GM21619 (cell line): Measurements from ENCODE around the gene SIGLEC6.
"Not testable (repeated sequence)": the region's sequence is repeated elsewhere in the genome, so short reads cannot be mapped to it uniquely, and the experiment has no call there.

Experiments
- ATAC-seq: cut with Tn5 transposase; IDR thresholded peaks from one replicate; pipeline ENCODE4 v1.9.1; 2021; ENCODE audit not compliant: unreplicated experiment

The SIGLEC6 gene

DNA sequence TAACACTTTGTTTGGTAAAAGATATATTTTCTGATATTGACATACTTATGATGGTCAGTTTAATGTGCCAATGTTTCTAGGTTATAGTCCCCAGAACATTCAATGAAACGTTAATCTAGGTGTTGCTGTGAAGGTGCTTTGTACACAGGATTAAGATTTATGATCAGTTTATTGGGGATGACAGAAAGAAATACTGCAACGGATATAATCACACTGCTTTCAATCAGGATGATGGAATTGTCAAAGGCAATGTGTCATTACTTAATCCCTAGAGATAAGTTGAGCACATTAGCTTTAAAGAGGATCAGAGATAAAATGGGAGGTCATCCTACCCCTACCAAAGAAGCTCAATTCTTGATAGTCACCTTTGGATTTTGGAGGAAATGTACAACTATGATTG lies 17.5 kb downstream of the SIGLEC6 start:
- ATAC-seq = no peak

DNA sequence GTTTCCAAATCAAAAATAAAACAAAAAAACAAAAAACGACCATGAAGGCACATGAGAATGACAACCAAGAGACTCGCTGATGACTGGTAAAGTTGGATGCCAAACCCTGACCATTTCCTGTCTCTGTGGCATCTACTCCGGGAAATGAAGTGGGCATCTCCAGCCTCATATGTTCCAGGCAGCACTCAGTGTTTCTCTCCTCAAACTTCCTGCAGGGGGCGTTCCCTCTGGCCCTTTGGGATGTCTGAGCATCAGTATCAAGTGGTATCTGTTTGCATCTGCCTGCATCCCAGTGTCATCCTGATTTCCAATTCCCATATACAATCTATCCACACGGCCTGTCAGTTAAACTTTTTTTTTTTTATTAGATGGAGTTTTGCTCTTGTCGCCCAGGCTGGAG lies 20.1 kb downstream of the SIGLEC6 start:
- no peak for ATAC-seq

GRCh38 chr19:51509823-51510660 lies 21.4 kb downstream of the SIGLEC6 start:
- ATAC-seq = no peak

GRCh38 chr19:51508059-51508733 lies 23.3 kb downstream of the SIGLEC6 start:
- ATAC-seq = no peak

DNA sequence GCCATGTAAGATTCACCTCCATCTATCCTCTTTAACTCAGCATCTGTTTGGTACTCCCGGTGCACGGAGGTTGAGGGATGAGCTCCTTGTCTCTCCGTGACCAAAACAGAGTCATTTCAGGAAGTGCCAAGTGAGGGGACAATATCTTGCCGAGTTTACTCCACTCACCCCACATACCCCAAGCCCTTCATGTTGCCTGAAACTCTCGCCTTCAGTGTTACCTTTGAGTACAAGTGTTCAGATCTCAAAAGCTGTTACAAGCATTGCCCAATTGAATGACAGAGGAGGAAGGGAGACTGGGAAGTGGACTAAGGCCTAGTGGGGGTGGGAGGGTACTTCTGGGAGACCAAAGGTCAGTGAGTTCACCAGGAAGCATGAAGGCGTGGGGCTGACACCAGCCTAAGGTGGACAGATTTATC lies 23.8 kb downstream of the SIGLEC6 start:
- ATAC-seq = no peak

GRCh38 chr19:51507192-51507591 lies 24.3 kb downstream of the SIGLEC6 start:
- no peak for ATAC-seq

DNA sequence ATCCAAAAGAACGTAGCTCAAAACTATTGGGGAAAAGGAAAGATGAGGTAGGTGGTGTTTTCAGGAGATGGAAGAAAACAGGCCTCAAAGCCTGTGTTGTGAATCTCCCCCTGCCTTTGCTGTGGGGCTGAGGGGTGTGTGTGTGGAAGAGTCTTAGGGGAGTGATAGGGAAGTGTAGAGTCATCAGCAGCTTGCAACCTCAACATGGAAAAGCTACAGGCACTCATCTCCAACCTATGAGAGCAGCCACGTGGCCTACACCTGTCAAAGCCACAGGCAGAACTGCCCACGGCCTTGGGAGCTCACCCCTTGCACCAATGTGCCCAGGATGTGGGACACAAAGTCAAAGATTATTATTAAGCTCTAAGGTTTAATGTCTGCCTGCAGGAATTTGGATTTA lies 25.6 kb downstream of the SIGLEC6 start:
- no peak for ATAC-seq

DNA sequence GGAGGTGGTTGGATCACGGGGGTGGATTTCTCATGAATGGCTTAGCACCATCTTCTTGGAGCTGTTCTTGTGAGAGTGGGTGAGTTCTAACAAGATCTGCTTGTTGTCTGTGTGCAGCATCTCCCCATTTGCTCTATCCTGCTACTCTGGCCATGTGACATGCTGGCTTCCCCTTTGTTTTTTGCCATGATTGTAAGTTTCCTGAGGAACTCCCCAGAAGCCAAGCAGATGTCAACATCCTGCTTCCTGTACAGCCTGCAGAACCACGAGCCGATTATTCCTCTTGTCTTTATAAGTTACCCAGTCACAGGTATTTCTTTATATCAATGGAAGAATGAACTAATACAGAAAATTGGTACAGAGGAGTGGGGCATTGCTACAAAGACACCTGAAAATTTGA lies 27.6 kb downstream of the SIGLEC6 start:
- ATAC-seq = no peak

DNA sequence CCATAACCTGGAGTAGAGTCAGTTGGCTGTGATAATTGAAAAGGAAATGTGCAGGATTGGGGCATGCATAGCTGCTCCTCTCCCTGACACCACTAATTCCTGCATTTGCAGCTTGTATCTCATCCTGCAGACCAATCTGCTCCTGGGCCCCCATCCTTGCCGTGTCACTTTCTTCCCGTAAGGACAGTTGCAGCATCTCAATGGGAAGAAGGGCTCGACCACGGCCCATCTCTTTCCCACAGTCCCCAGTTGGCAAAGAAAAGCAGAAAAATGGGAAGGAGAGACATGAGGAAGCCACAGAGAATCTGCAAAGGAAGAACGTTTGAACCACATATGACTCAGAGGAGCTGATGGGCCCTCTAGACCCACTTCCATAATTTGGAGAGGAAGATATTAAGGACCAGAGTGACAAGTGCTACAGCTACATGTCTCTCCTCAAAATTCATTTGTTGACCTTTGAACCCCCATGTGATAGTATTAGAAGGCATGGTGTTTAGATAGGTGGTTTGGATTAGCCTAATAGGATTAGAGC lies 28.1 kb downstream of the SIGLEC6 start:
- ATAC-seq = no peak

DNA sequence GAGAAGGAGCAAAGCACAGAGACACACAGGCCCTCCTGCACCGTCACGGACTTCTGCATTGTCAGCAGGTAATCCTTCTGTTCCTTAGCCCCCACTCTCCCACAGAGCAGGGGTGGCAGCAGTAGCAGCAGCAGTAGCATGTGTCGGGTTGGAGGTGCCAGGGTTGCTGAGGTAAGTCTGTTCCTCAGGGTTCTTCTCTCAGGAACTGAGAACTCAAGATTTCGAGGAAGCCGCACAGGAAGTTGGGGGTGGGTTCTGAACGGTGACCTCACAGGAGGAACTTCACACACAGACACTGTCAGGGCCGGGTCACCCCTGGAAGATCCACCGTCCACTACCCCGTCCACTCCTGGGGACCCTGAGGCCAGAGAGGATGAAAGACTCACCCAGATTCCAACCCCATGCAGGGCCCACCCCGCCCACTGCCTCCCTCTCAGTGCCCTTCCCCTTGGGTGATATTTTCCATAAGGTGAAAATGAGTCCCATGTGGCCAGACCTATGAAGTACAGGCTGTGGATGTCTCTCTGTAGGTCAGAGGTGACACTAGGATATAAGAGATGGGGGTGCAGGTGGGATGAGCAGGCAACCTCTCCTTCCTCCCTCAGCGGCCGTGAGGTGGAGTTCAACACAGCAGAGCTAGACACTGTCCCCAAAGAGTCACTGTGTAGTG lies 29.7 kb downstream of the SIGLEC6 start, which contains the start of gene SIGLEC12:
Gene SIGLEC12 (minus strand): TSS at position 207 of the 670 bp plus-strand sequence. CDS start 67 bp downstream, at position 140.
- ATAC-seq = no peak

- ATAC-seq = not testable (repeated sequence)
These were observed 30.5 kb downstream of the SIGLEC6 start for GRCh38 chr19:51500931-51501330.

DNA sequence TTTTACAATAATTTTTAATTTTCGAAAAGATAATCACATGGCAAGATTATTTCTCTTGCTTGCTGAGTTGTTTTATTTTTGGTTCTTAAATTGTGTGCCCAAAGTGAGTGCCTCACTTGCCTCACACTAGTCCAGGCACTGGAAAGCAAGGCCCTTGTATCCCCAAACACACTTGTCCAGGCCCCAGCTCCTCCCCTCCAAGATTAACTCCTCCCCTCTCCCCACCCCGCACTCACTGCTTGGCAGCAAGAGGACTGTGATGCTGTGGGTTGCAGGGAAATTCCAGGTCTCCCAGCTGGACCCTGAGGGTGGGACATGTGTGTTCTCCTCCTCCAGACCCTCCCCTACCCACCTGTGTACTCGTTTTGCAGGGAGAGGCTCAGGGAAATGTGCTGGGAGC lies 33.8 kb downstream of the SIGLEC6 start:
- no peak for ATAC-seq

GRCh38 chr19:51493776-51494175 lies 37.7 kb downstream of the SIGLEC6 start:
- no peak for ATAC-seq

DNA sequence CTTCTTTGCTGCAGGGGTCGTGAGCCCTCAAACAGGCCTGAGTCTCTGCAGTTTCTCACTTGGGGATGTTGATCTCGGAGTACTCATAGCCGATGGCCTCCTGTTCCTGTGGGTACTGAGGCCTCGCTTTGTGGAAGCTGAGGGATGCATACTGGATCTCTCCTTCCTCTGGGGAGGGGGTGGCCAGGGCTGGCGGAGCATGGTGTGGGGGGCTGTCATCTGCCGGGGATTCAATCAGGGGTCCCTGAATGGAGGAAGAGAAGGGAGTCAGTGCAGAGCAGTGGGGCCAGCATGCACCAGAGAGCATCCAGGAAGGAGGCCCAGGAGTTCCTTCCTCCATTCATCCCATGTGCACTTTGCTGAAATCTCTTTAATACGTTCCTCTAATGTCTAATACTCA lies 39.9 kb downstream of the SIGLEC6 start:
- no peak for ATAC-seq

GRCh38 chr19:51490676-51491075 lies 40.8 kb downstream of the SIGLEC6 start:
- ATAC-seq = no peak

GRCh38 chr19:51489113-51489512 lies 42.4 kb downstream of the SIGLEC6 start:
- ATAC-seq = no peak

DNA sequence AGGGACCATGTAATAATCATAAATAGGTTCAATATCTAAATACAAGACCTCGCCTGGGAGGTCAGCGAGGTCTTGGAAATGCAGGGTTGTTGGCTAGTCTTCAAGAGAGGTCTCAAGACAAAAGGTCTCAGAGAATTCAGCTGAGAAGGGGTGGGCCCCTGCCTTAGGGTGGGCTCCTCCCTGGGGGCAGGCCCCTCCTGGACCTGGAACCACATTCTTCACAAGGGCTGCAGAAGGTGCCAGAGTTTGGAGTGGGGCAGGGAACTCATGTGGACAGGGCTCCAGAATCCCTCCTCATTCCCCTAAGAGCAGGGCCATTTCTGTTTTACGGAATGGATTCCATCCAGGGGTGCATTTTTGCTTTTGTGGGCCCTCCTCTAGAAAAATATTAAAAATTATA lies 43.0 kb downstream of the SIGLEC6 start:
- ATAC-seq = no peak

- ATAC-seq = no peak
These were observed 45.4 kb downstream of the SIGLEC6 start for GRCh38 chr19:51485960-51486660.

DNA sequence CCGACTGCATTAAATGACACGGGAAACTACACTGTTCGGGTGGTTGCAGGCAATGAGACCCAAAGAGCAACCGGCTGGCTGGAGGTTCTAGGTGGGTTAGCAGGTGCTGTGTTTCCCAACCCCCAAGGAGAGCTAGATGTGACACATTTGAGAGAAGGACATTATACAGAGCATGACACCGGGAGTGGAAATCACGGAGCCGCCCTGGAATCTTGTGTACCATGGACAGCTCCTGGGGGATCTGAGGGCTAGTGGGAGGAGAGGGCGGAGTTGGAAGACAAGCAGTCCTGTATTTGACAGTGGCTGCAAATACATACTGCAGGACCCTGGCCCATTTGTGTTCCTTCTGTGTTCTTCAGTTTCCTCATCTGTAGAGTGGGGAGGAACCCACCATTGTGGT lies 50.9 kb downstream of the SIGLEC6 start:
- no peak for ATAC-seq

DNA sequence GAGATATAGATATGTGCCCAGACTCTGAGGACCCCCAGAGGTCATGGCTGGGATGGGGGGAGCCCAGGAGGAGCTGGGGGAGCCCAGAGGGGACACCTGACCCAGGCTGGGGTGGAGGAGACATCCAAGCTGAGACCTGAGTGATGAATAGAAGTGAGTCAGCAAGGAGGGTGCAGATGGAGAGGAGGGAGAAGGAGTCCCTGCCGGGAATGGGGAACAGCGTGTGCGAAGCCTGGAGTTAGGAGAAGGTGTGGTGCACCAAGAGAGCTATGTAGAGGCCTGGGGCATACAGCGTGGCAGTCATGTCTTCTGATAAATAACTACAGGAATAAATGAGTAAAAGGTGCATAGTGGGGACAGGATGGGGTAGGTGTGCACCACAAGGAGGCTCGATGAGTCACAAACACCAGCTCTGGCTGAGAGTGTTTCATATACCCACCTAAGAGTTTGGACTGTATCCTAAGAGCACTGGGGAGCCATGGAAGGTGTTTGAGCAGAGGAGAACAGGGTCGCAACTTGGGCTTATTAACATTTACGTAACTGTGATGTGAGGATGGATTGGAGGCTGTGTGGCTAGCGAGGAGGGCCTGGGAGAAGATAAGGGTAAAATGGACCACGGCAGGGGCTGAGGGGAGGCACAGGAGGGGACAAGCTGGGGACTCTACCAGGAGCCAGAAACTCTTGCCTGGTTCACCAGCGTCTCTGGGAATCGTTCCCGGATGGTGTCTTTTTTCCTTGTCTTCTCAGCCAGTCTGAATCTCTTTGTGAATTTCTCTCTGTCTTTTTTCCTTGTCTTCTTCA lies 51.7 kb downstream of the SIGLEC6 start:
- ATAC-seq = no peak
